Fibroblast of lung (primary cell): ENCODE measurements around the gene CD247.

Experiments
- CTCF ChIP-seq, 2 donors: IDR thresholded peaks in 1 of 2; conservative IDR thresholded peaks in 1 of 2; 1 replicate in 1 of 2; 2 replicates in 1 of 2; pipeline ENCODE4 v1.5.1; 2011 to 2012; ENCODE audit warnings: low read length in 2 of 2, control low read depth in 1 of 2, inconsistent platforms in 1 of 2, low read depth in 1 of 2, mild to moderate bottlenecking in 1 of 2
- EZH2 ChIP-seq: IDR thresholded peaks from 2 replicates; pipeline ENCODE4 v1.5.1; 2012; ENCODE audit warnings: low read length, control low read depth, mild to moderate bottlenecking; ENCODE audit errors: missing control alignments

DNA sequence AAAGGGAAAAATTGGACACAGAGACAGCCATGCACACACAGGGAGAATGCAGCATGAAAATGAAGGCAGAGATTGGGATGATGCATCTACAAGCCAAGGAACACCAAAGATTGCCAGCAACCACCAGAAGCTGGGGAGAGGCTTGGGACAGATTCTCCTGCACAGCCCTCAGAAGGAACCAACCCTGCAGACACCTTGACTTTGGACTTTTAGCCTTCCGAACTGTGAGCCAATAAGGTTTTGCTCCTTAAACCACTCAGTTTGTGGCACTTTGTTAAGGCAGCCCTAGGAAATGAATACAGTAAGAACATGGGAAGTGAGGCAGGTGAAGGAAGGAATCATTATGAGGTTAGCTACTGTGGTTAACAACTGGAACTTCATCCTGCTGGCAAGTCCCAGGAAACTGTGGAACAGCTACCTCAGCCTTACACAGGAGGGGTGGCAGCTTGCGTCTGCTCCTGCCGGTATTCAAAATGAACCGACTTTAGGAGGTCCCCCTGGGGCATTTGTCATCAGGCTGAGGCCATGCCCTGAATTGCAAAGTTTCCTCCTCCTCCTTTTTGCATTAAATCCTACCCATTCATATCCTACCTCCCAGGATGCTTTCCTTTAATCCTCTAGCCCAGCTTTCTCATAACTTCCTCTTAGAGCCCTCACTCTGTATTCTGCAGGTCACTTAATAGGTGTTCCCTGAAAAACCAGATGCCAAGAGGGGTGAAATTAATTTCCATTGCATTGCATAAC lies 15.4 kb downstream of the CD247 start:
- TF ChIP-seq CTCF (conservative IDR thresholded peaks at IDR 0.05 in 1 of 2, IDR thresholded peaks at IDR 0.05 in 1 of 2; ENCODE audit: low read depth in 1 of 2, low read length in 2 of 2) (no peak), EZH2 (no peak)
